NCI-H2196 treated with DMSO at 0.1 percent for 48 hours (cell line): ENCODE measurements around the gene USP2.

Source experiments
- DNase-seq: peaks from one replicate; lab custom pipeline; 2025; ENCODE audit not compliant: unreplicated experiment; lab: John Stamatoyannopoulos, UW

The USP2 gene

GRCh38 chr11:119377112-119377901 is 4.2 kb downstream of the USP2 start:
- peak; percentile 62 for DNase-seq

- DNase-seq, result peak; percentile 96
Observed at GRCh38 chr11:119376197-119376847, 5.2 kb downstream of the USP2 start.

- peak; percentile 48 for DNase-seq
Observed at GRCh38 chr11:119375337-119376196, 5.9 kb downstream of the USP2 start.

GRCh38 chr11:119374632-119375336 is 6.7 kb downstream of the USP2 start:
- peak; percentile 45 for DNase-seq

GRCh38 chr11:119373921-119374631 is 7.4 kb downstream of the USP2 start:
- peak; percentile 70 for DNase-seq

GRCh38 chr11:119373059-119373920 is 8.2 kb downstream of the USP2 start:
- DNase-seq, result no peak

- DNase-seq, result no peak
Observed at GRCh38 chr11:119372260-119373058, 9.0 kb downstream of the USP2 start.

- peak; percentile 55 for DNase-seq
Observed at GRCh38 chr11:119371778-119372182, 9.7 kb downstream of the USP2 start.

GRCh38 chr11:119371067-119371601 is 10.4 kb downstream of the USP2 start:
- DNase-seq, result no peak

- no peak for DNase-seq
Observed at GRCh38 chr11:119370486-119371046, 10.9 kb downstream of the USP2 start.

GRCh38 chr11:119369132-119369925 is 12.2 kb downstream of the USP2 start:
- no peak for DNase-seq

- peak; percentile 26 for DNase-seq
Observed at GRCh38 chr11:119368121-119369034, 13.1 kb downstream of the USP2 start.

GRCh38 chr11:119367661-119368120 is 13.8 kb downstream of the USP2 start:
- DNase-seq, result no peak

GRCh38 chr11:119366690-119367620 is 14.5 kb downstream of the USP2 start:
- DNase-seq, result no peak

GRCh38 chr11:119365071-119365591 is 16.4 kb downstream of the USP2 start:
- DNase-seq, result no peak
